Measurements from ENCODE around the gene HOXB13.

Gene HOXB13

DNA sequence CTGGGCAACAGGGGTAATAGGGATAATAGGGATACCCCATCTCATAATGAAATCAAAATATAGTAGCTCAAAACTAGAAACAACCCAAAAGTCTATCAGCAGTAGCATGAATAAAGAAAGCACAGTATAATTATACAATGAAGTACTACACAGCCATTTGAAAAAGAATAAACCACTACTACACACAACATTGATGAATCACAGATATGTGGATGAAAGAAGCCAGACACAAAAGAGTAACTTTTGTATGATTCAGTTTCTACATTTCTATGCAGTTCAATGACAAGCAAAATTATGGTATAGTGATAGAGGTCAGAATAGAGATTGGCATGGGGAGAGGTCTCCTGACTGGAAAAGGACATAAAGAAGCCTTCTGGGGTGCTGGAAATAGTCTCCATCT lies 2.8 kb upstream of the HOXB13 start:
- no peak overlapping the region for H3K27ac ChIP-seq
- H3K4me3 ChIP-seq: no peak overlapping the region

DNA sequence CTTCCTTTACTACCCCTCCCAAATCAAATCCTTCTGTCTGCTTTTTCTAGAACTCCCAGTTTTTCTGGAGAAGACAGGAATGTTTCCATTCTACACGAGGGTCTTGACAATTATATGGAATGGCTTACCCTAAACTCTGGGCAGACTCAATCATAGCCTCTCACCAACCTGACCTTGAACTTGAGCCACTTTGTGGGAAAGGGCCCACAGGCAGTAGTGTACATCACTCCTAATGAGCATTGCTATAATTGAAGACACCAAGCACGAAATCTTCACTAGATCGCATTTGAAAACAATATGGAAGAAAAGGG lies 1.6 kb upstream of the HOXB13 start:
- Histone ChIP-seq H3K27ac (no peak overlapping the region), H3K4me3 (no peak overlapping the region)
- TF ChIP-seq, protein P1, sequence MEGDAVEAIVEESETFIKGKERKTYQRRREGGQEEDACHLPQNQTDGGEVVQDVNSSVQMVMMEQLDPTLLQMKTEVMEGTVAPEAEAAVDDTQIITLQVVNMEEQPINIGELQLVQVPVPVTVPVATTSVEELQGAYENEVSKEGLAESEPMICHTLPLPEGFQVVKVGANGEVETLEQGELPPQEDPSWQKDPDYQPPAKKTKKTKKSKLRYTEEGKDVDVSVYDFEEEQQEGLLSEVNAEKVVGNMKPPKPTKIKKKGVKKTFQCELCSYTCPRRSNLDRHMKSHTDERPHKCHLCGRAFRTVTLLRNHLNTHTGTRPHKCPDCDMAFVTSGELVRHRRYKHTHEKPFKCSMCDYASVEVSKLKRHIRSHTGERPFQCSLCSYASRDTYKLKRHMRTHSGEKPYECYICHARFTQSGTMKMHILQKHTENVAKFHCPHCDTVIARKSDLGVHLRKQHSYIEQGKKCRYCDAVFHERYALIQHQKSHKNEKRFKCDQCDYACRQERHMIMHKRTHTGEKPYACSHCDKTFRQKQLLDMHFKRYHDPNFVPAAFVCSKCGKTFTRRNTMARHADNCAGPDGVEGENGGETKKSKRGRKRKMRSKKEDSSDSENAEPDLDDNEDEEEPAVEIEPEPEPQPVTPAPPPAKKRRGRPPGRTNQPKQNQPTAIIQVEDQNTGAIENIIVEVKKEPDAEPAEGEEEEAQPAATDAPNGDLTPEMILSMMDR (IDR thresholded peaks at IDR 0.05): no peak
- DNase-seq (ENCODE audit: low spot score): no peak

More for the DNA sequence above, 2.8 kb upstream of the HOXB13 start:
- TF ChIP-seq, protein P1 (IDR thresholded peaks at IDR 0.05): no peak
- DNase-seq (ENCODE audit: low spot score): no peak

DNA sequence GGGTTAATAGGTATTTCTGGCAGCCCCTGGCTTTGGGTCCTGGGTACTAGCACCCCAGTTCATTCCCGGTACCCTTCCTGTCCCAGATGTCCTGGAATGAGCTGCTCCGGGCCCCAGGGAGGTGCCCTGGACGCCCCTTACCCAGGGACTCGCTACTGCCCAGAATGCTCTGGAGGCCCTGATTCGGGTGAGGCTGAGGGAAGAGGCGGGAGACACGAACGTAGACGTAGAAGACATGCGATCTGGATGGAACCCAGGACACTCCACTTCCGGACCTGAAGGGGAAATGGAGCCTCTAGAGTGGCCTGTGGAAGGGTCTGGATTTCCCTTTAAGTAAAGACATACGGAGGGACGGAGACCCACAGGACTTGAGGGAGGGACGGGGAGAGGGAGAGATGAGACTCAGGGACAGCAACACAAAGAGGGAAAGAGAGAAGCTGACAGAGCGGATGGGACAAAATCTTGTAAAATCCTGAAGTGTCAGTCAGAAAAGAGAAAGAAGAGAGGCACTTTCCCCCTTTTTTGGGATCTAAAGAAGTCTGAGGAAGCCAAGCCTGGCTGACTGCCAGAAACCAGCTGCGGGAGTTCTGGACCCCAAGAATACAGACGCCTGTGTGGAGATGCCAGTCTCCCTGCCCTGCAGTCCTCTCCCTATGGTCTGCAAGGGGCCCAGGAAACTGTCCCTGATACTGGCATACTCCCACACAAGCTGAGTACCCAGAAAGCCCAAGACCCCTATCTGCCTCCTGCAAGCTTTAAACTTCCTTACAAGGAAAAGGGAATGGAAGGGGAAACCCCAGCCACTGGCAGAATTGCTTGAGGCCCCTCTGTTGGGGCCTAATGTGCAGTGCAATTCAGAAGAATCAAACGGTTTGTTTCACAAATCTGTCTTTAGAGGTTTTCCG lies 1.0 kb upstream of the HOXB13 start:
- no peak overlapping the region for H3K27ac ChIP-seq
- peak overlapping the region; percentile 44 for H3K4me3 ChIP-seq
- TF ChIP-seq, protein P1 (IDR thresholded peaks at IDR 0.05): no peak
- no peak for DNase-seq (ENCODE audit: low spot score)

DNA sequence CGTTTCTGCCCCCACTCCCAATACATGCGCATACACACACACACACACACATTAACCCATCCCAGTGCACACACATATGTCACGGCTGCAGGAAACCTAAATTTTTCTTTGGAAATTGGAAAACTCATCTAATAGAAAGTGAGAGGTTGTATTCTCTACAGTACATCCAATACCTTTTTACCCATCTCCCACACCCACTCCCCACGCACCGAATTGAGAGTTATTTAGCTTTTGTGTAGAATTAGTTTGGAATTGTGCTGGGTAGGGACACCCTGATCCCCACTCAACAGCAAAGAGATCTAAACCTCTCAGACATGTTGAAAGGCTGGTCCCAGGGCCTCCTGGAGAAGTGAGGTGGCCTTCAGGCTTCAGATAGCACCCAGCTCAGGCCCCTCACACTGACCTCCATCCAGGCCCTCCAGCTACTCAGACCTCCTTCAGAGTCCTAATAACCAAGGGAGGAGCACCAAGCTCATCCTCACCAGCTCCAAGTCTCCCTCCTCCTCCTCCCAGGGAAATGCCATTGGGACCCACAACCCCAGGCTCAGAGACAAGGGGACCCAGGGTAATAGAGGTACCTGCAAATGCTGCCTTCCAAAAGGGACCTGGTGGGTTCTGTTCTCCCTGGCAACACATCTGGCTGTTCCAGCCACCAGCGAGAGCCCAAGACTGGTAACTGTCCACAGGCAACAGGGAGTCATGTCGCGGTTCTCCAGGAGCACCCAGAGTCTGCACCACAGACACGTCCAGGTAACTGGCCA lies 955 bp downstream of the HOXB13 start:
- H3K4me3 ChIP-seq: no peak overlapping the region

DNA sequence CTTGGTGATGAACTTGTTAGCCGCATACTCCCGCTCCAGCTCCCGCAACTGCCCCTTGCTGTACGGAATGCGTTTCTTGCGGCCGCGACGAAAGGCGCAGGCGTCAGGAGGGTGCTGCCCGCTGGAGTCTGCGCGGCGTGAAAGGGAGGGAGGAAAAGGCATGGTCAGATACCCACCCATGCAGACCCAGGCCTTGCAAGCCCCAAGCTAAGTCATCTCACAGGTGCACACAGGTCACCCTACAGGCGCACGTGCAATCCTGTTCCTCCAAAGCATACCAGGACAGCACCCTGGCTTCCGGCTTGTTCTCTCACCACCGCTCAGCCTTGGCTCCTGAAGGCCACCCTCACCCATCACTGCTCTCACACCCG lies 1.6 kb downstream of the HOXB13 start:
- no peak overlapping the region for H3K27ac ChIP-seq

More for the DNA sequence above, 955 bp downstream of the HOXB13 start:
- TF ChIP-seq, protein P1 (IDR thresholded peaks at IDR 0.05): no peak
- DNase-seq (ENCODE audit: low spot score): no peak
- no peak overlapping the region for H3K27ac ChIP-seq

DNA sequence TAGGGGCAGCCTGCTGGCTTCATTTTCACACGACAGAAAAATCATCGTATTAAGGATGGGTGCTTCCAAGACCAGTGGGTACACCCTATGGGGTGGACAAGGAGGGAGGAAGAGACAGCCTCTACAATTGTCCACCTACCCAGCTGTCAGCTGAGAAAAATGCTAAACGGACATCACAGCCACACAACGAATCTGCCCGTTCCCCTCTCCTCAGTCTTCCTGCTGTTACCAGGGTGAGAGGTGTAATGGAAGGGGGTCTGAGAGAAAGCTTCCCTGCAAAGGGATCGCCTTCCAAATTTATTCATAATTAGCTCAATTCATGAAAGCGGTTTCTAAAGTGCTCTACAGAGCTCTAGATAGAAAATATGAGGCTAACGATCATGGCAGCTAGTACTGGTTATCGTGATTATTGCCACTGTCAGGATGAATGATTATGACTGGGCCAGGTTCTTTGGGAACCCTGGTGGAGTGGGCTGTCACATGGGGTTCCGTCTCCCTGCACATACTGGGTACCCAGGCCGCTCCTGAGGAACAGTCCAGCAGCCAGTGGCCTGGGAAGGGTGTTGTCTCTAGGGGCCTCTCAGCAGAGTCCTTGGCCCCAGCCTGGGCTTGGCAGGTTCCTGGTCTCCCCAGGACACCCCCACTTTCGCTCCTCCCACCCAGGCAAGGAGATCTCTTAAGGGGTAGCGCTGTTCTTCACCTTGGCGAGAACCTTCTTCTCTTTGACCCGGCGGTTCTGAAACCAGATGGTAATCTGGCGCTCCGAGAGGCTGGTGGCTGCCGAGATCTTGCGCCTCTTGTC lies 2.2 kb downstream of the HOXB13 start:
- TF ChIP-seq, protein P1 (IDR thresholded peaks at IDR 0.05): no peak
- no peak overlapping the region for H3K27ac ChIP-seq
- no peak overlapping the region for H3K4me3 ChIP-seq
- no peak for DNase-seq (ENCODE audit: low spot score)

More for the DNA sequence above, 1.6 kb downstream of the HOXB13 start:
- TF ChIP-seq, protein P1 (IDR thresholded peaks at IDR 0.05): no peak
- DNase-seq (ENCODE audit: low spot score): no peak
- no peak overlapping the region for H3K4me3 ChIP-seq

Data from coronary artery (tissue), 2 donors.